ENCODE results near the gene HSF4.

- TF ChIP-seq CTCF (conservative IDR thresholded peaks at IDR 0.05) (no peak), ZFX (IDR thresholded peaks at IDR 0.05) (no peak)
Measured at GRCh38 chr16:67196881-67197280, 32.3 kb downstream of the HSF4 start.

All from C4-2B (cell line).